Measurements from ENCODE around the gene GNPAT.

The GNPAT gene

GRCh38 chr1:231242516-231243198 lies 1.6 kb downstream of the GNPAT start:
- DNase-seq (ENCODE audit: low read depth), result no peak

GRCh38 chr1:231248778-231249177 lies 7.8 kb downstream of the GNPAT start:
- no peak for DNase-seq (ENCODE audit: low read depth)

GRCh38 chr1:231252336-231252735 lies 11.3 kb downstream of the GNPAT start:
- DNase-seq (ENCODE audit: low read depth), result no peak

GRCh38 chr1:231260351-231260750 lies 19.3 kb downstream of the GNPAT start:
- DNase-seq (ENCODE audit: low read depth), result no peak

GRCh38 chr1:231264642-231265041 lies 23.6 kb downstream of the GNPAT start:
- DNase-seq (ENCODE audit: low read depth), result no peak

- no peak for DNase-seq (ENCODE audit: low read depth)
These were observed 24.4 kb downstream of the GNPAT start for GRCh38 chr1:231265379-231265778.

GRCh38 chr1:231266811-231267322 lies 25.9 kb downstream of the GNPAT start:
- no peak for DNase-seq (ENCODE audit: low read depth)

- DNase-seq (ENCODE audit: low read depth), result no peak
These were observed 31.2 kb downstream of the GNPAT start for GRCh38 chr1:231272173-231272572.

GRCh38 chr1:231272880-231273279 lies 31.9 kb downstream of the GNPAT start:
- no peak for DNase-seq (ENCODE audit: low read depth)

GRCh38 chr1:231274119-231274825 lies 33.3 kb downstream of the GNPAT start:
- DNase-seq (ENCODE audit: low read depth), result no peak

GRCh38 chr1:231278100-231278790 lies 37.2 kb downstream of the GNPAT start:
- DNase-seq (ENCODE audit: low read depth), result no peak

- no peak for DNase-seq (ENCODE audit: low read depth)
These were observed 38.1 kb downstream of the GNPAT start for GRCh38 chr1:231279081-231279480.

GRCh38 chr1:231279683-231280082 lies 38.7 kb downstream of the GNPAT start:
- no peak for DNase-seq (ENCODE audit: low read depth)

GRCh38 chr1:231284441-231284840 lies 43.4 kb downstream of the GNPAT start:
- DNase-seq (ENCODE audit: low read depth), result no peak

- no peak for DNase-seq (ENCODE audit: low read depth)
These were observed 45.6 kb downstream of the GNPAT start for GRCh38 chr1:231286603-231287002.

GRCh38 chr1:231295938-231296337 lies 54.9 kb downstream of the GNPAT start:
- DNase-seq (ENCODE audit: low read depth), result no peak

- DNase-seq (ENCODE audit: low read depth), result no peak
These were observed 61.0 kb downstream of the GNPAT start for GRCh38 chr1:231301990-231302389.

GRCh38 chr1:231310391-231310934 lies 69.5 kb downstream of the GNPAT start:
- no peak for DNase-seq (ENCODE audit: low read depth)

- DNase-seq (ENCODE audit: low read depth), result no peak
These were observed 70.9 kb downstream of the GNPAT start for GRCh38 chr1:231311720-231312431.

GRCh38 chr1:231312432-231312788 lies 71.4 kb downstream of the GNPAT start:
- no peak for DNase-seq (ENCODE audit: low read depth)

- DNase-seq (ENCODE audit: low read depth), result no peak
These were observed 72.6 kb downstream of the GNPAT start for GRCh38 chr1:231313661-231314060.

- DNase-seq (ENCODE audit: low read depth), result no peak
These were observed 74.9 kb downstream of the GNPAT start for GRCh38 chr1:231315887-231316286.
